Metanephros (tissue), 1 donor: Measurements from ENCODE around the gene SCART1. TPM values are rescaled to one million over a fixed set of nuclear protein-coding genes. Genes with fewer than 3 reads are reported as not detected.

Experiments
- total RNA-seq: library from RNA; depleted of rRNA; stranded (reverse); fragments of >200 nt; gene quantifications from one replicate; pipeline ENCODE4 v1.2.3, GENCODE V29; 2014

The SCART1 gene
- 4.5 TPM for total RNA-seq

DNA sequence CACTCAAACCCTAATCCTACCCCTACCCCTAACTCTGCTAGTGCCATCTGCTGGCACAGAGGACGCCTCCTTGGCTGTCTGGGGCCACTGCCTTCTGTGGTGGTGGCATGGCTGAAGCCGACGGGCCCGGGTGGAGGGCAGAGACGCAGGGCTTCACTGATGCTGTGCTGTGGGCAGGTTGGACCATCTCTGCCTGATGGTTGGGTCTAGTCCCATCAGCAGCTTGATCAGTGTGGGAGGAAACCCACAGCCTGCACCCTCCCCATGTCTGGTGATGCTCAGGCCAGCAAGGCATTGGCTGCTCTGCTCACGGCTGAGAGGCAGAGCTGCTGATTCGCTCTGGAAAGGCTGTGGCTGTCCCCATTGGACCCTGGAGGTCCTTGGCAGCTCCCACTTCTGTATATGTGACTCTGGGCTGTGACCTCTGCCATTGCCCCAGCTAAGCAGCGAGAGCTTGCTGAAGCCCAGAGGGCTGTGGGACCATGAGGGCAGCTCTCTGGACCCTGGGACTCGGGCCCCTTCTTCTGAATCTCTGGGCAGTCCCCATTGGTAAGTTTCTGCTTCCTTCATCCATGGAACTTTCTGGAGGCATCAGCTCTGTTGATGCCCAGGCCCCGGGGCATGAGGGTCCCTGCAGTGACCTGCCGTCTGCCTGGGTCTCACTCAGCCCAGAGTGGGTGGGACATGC, at the start of gene SCART1:
Gene SCART1 (plus strand): TSS at position 430 of the 688 bp plus-strand sequence. CDS start 53 bp downstream, at position 483.

DNA sequence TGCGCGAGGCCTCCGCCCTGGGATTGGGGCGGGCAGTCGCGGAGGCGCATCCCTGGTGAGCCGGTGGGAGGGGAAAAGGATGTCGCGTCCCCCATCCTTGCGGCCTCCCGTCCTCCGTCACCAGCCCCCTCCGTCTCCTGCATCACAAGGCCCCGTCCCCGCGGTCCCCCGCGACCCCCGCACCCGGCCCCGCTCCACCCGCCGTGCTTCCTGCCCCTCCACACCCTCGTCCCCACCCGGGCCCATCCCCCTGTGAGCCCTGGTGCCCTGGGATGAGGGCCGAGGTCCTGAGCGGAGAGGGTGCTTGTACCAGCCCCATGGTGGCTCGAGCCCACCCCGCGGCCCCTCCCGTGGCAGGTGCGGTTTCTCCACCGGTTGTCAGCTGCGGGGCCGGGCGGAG, 29.1 kb upstream of the SCART1 start, which contains the start of gene SPRN:
Gene SPRN (minus strand): TSS at position 25 of the 400 bp plus-strand sequence. CDS start 944 bp downstream, outside the sequence.

Other genes with a start within 250 kb of the SCART1 start
- gene UTF1, start 223.7 kb upstream of the SCART1 start, total RNA-seq, result 0.35 TPM
- gene VENTX, start 216.1 kb upstream of the SCART1 start, total RNA-seq, result 0.18 TPM
- gene ADAM8, start 177.1 kb upstream of the SCART1 start, total RNA-seq, result 11.7 TPM
- gene TUBGCP2, start 145.1 kb upstream of the SCART1 start, total RNA-seq, result 62.3 TPM
- gene ZNF511, start 145.0 kb upstream of the SCART1 start, total RNA-seq, result 26.2 TPM
- gene CALY, start 117.0 kb upstream of the SCART1 start, total RNA-seq, result not detected
- 5.0 TPM for gene PRAP1, start 106.6 kb upstream of the SCART1 start, total RNA-seq
- gene FUOM, start 95.9 kb upstream of the SCART1 start, total RNA-seq, result 27.2 TPM
- gene ECHS1, start 80.6 kb upstream of the SCART1 start, total RNA-seq, result 65.7 TPM
- gene PAOX, start 74.7 kb upstream of the SCART1 start, total RNA-seq, result 7.6 TPM
- 46.5 TPM for gene MTG1, start 59.8 kb upstream of the SCART1 start, total RNA-seq
- gene SPRN, start 29.3 kb upstream of the SCART1 start, total RNA-seq, result 1.7 TPM
- 1.4 TPM for gene CYP2E1, start 73.4 kb downstream of the SCART1 start, total RNA-seq
- not detected for gene SYCE1, start 111.6 kb downstream of the SCART1 start, total RNA-seq
- not detected for gene FRG2B, start 172.8 kb downstream of the SCART1 start, total RNA-seq